ENCODE measurements around the gene ENTPD8. TPM values are rescaled to one million over a fixed set of nuclear protein-coding genes. Genes with fewer than 3 reads are reported as not detected.

Gene ENTPD8
- total and polyA plus RNA-seq, 4 experiments from 2014 or later: not detected

- DNase-seq: peak in 1 of 5 donors; percentile 0
Observed at GRCh38 chr9:137444106-137444790, 3.1 kb upstream of the ENTPD8 start.

DNA sequence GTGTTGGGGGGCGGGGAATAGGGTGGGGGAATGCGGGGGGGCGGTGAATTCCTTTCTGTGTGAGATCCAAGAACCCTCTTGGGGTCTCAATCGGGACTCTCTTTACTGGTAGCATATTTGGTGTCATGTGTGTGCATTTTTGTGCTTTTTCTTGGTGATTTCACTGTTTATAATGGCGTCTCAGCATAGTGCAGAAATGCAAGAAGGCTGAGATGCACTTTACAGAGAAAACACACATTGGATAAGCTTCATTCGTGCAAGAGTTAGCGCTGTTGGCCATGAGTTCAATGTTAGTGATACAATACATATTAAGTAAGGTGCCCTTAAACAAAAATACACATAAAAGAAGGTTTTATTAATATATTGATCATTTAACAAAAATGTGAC, 771 bp upstream of the ENTPD8 start:
- Histone ChIP-seq H3K9me3 (ENCODE audit: control insufficient read depth in 1 of 2, low read length in 2 of 2) (no peaks in the 10 kb centered on the region), H3K4me1 (ENCODE audit: insufficient read depth, low read length) (peaks cover 13% of the 10 kb centered on the region), H3K27me3 (ENCODE audit: insufficient read depth, low read length) (no peaks in the 10 kb centered on the region), H3K4me3 (ENCODE audit: low read length in 2 of 2) (no peak overlapping the region), H3K36me3 (ENCODE audit: insufficient read depth, low read length) (no peaks in the 10 kb centered on the region), H3K27ac (ENCODE audit: low read depth, low read length) (no peak overlapping the region)
- Mint-ChIP-seq H3K27ac (peak overlapping the region in 1 of 7 donors; percentile 34), H3K4me3 (peak overlapping the region; percentile 22 to 80 (median 73)), H3K36me3 (no peaks in the 10 kb centered on the region), H3K27me3 (peaks cover 2 to 4% of the 10 kb centered on the region in 2 donors), H3K9me3 (peaks cover 0 to 6% (median under 1%) of the 10 kb centered on the region in 8 donors), H3K4me1 (peaks cover 5 to 16% (median 11%) of the 10 kb centered on the region in 4 donors)
- ChIA-PET CTCF (ENCODE audit: partially characterized antibody) (no interaction called here), POLR2A (ENCODE audit: partially characterized antibody) (interaction anchor here (1.0 to 1.1 kb wide), 2 partner anchors 17 to 19 kb away, joined by 3 read pairs; partner anchors contain the start of gene EXD3)
- intact Hi-C loops (cut with micrococcal nuclease): no loop called here
- DNase-seq: no peak

More at GRCh38 chr9:137444106-137444790, 3.1 kb upstream of the ENTPD8 start:
- ChIA-PET POLR2A (ENCODE audit: partially characterized antibody) (interaction anchor here (0.7 to 1.2 kb wide), 2 partner anchors 21 to 24 kb away, joined by 3 to 7 read pairs; partner anchors contain the start of genes EXD3 and NOXA1), CTCF (ENCODE audit: partially characterized antibody) (interaction anchor here (0.8 to 1.9 kb wide), 8 partner anchors 9 to 150 kb away, joined by 3 to 6 read pairs (median 4); partner anchors contain the start of genes EXD3, NOXA1 and NRARP)
- intact Hi-C loops (cut with micrococcal nuclease): no loop called here
- no peaks in the 10 kb centered on the region for H3K36me3 Mint-ChIP-seq
- no peak overlapping the region for H3K4me3 Mint-ChIP-seq
- Histone ChIP-seq H3K36me3 (ENCODE audit: insufficient read depth, low read length) (no peaks in the 10 kb centered on the region), H3K9me3 (ENCODE audit: control insufficient read depth in 1 of 2, low read length in 2 of 2) (no peaks in the 10 kb centered on the region), H3K27ac (ENCODE audit: low read depth, low read length) (no peak overlapping the region), H3K4me3 (ENCODE audit: low read length in 2 of 2) (no peak overlapping the region), H3K27me3 (ENCODE audit: insufficient read depth, low read length) (no peaks in the 10 kb centered on the region), H3K4me1 (ENCODE audit: insufficient read depth, low read length) (peaks cover 13% of the 10 kb centered on the region)
- H3K9me3 Mint-ChIP-seq: peaks cover 0 to 6% (median under 1%) of the 10 kb centered on the region in 8 donors
- H3K27me3 Mint-ChIP-seq: peaks cover 2 to 4% of the 10 kb centered on the region in 2 donors
- no peak overlapping the region for H3K27ac Mint-ChIP-seq
- H3K4me1 Mint-ChIP-seq: peaks cover 10 to 28% (median 15%) of the 10 kb centered on the region in 4 donors

GRCh38 chr9:137439158-137439714, 1.9 kb downstream of the ENTPD8 start:
- Histone ChIP-seq H3K4me3 (ENCODE audit: low read length in 2 of 2) (no peak overlapping the region), H3K9me3 (ENCODE audit: control insufficient read depth in 1 of 2, low read length in 2 of 2) (no peaks in the 10 kb centered on the region), H3K4me1 (ENCODE audit: insufficient read depth, low read length) (no peaks in the 10 kb centered on the region), H3K36me3 (ENCODE audit: insufficient read depth, low read length) (no peaks in the 10 kb centered on the region), H3K27ac (ENCODE audit: low read depth, low read length) (no peak overlapping the region), H3K27me3 (ENCODE audit: insufficient read depth, low read length) (no peaks in the 10 kb centered on the region)
- H3K9me3 Mint-ChIP-seq: peaks cover 0 to 6% (median under 1%) of the 10 kb centered on the region in 8 donors
- H3K36me3 Mint-ChIP-seq: no peaks in the 10 kb centered on the region
- H3K27ac Mint-ChIP-seq: no peak overlapping the region
- intact Hi-C loops (cut with micrococcal nuclease): no loop called here
- DNase-seq: no peak
- H3K27me3 Mint-ChIP-seq: peaks cover 2 to 4% of the 10 kb centered on the region in 2 donors
- ChIA-PET POLR2A (ENCODE audit: partially characterized antibody) (no interaction called here), CTCF (ENCODE audit: partially characterized antibody) (no interaction called here)
- no peak overlapping the region for H3K4me3 Mint-ChIP-seq
- H3K4me1 Mint-ChIP-seq: peaks cover 2 to 5% (median 4%) of the 10 kb centered on the region in 4 donors

DNA sequence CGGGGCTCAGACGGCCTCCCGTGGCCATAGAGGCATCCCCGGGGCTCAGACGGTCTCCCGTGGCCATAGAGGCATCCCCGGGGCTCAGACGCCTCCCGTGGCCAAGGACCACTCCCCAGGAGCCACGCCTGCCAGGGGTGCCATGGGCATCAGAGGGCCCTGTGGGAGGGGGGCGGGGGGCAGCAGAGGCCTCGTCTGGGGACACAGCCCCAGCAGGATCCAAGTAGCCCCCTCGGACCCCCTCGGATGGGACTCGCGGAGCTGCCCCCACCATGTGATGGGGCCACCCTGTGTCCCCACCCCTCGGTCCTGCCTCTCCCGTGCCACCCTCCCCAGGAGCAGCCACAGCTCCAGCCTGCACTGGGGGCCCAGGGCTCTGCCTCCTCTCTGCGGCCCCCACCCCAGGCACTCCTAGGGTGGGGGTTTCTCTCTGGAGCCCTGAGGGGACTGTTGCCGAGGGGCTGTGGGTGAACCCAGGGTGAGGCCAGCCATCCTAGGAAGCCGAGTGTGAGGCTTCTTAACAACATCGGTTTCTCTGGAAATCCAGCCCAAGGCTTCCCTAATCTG, 2.5 kb downstream of the ENTPD8 start:
- intact Hi-C loops (cut with micrococcal nuclease): no loop called here
- Histone ChIP-seq H3K27me3 (ENCODE audit: insufficient read depth, low read length) (no peaks in the 10 kb centered on the region), H3K4me1 (ENCODE audit: insufficient read depth, low read length) (no peaks in the 10 kb centered on the region), H3K27ac (ENCODE audit: low read depth, low read length) (no peak overlapping the region), H3K4me3 (ENCODE audit: low read length in 2 of 2) (no peak overlapping the region), H3K36me3 (ENCODE audit: insufficient read depth, low read length) (no peaks in the 10 kb centered on the region), H3K9me3 (ENCODE audit: control insufficient read depth in 1 of 2, low read length in 2 of 2) (no peaks in the 10 kb centered on the region)
- Mint-ChIP-seq H3K4me3 (no peak overlapping the region), H3K27ac (no peak overlapping the region), H3K4me1 (peaks cover 2 to 5% (median 4%) of the 10 kb centered on the region in 4 donors), H3K27me3 (peaks cover 2 to 4% of the 10 kb centered on the region in 2 donors), H3K36me3 (no peaks in the 10 kb centered on the region), H3K9me3 (peaks cover 0 to 6% (median under 1%) of the 10 kb centered on the region in 8 donors)
- ChIA-PET POLR2A (ENCODE audit: partially characterized antibody) (no interaction called here), CTCF (ENCODE audit: partially characterized antibody) (no interaction called here)
- DNase-seq: no peak

GRCh38 chr9:137437691-137438590, 3.2 kb downstream of the ENTPD8 start:
- ChIA-PET POLR2A (ENCODE audit: partially characterized antibody) (no interaction called here), CTCF (ENCODE audit: partially characterized antibody) (no interaction called here)
- no peak overlapping the region for H3K4me3 ChIP-seq (ENCODE audit: low read length in 2 of 2)
- H3K36me3 Mint-ChIP-seq: no peaks in the 10 kb centered on the region
- H3K4me1 Mint-ChIP-seq: peaks cover 2 to 5% (median 4%) of the 10 kb centered on the region in 4 donors
- H3K9me3 ChIP-seq (ENCODE audit: control insufficient read depth in 1 of 2, low read length in 2 of 2): no peaks in the 10 kb centered on the region
- no peak for DNase-seq
- H3K27ac Mint-ChIP-seq: no peak overlapping the region
- no peak overlapping the region for H3K27ac ChIP-seq (ENCODE audit: low read depth, low read length)
- no peaks in the 10 kb centered on the region for H3K36me3 ChIP-seq (ENCODE audit: insufficient read depth, low read length)
- H3K27me3 ChIP-seq (ENCODE audit: insufficient read depth, low read length): no peaks in the 10 kb centered on the region
- H3K4me1 ChIP-seq (ENCODE audit: insufficient read depth, low read length): no peaks in the 10 kb centered on the region
- H3K9me3 Mint-ChIP-seq: peaks cover 0 to 6% (median under 1%) of the 10 kb centered on the region in 8 donors
- intact Hi-C loops (cut with micrococcal nuclease): no loop called here
- no peak overlapping the region for H3K4me3 Mint-ChIP-seq
- peaks cover 2% of the 10 kb centered on the region in 2 donors for H3K27me3 Mint-ChIP-seq

DNA sequence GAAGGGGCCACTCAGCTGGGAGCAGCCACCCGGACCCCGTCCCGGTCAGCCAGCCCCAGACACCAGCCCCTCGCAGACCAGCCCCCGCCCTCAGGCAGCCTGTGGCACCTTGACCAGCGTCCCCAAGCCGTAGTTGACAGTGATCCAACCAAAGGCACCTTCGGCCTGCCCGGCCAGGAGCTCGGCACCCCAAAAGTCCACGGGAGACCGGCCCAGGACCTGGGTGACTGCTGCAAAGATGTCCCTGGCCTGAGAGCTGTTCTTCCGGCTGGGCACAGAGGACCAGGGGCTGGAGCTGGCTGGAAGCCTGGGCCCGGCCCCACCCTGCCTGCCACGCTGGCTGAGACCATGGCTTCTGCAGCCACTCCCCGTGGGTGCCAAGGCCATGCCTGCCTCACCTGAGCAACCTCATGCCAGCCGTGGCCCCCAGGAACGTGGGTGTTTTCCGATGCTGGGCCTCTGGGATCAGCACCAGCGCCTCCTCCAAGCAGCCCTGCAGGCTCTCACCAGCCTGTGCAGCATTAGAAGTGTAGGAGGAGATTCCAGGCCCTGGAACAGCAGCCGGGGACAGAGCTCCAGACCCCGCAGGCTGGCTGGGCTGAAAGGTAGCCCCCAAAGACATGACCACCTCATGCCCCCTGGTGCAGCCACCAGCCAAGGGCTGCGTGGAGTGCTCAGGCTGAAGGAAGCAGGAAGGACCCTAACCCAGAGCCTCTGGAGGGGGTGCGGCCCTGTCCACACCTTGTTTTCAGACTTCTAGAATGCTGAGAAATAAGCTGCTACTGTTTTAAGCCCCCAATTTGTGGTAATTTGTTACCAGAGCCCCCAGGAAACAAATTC, 4.2 kb downstream of the ENTPD8 start:
- no peaks in the 10 kb centered on the region for H3K4me1 ChIP-seq (ENCODE audit: insufficient read depth, low read length)
- peaks cover 1 to 2% of the 10 kb centered on the region in 2 donors for H3K27me3 Mint-ChIP-seq
- no peak overlapping the region for H3K27ac Mint-ChIP-seq
- H3K4me3 Mint-ChIP-seq: no peak overlapping the region
- peaks cover 2 to 3% (median 3%) of the 10 kb centered on the region in 4 donors for H3K4me1 Mint-ChIP-seq
- H3K27me3 ChIP-seq (ENCODE audit: insufficient read depth, low read length): no peaks in the 10 kb centered on the region
- ChIA-PET POLR2A (ENCODE audit: partially characterized antibody) (no interaction called here), CTCF (ENCODE audit: partially characterized antibody) (no interaction called here)
- intact Hi-C loops (cut with micrococcal nuclease): no loop called here
- DNase-seq: no peak
- H3K9me3 Mint-ChIP-seq: peaks cover 0 to 3% (median under 1%) of the 10 kb centered on the region in 8 donors
- H3K27ac ChIP-seq (ENCODE audit: low read depth, low read length): no peak overlapping the region
- H3K9me3 ChIP-seq (ENCODE audit: control insufficient read depth in 1 of 2, low read length in 2 of 2): no peaks in the 10 kb centered on the region
- H3K4me3 ChIP-seq (ENCODE audit: low read length in 2 of 2): no peak overlapping the region
- no peaks in the 10 kb centered on the region for H3K36me3 ChIP-seq (ENCODE audit: insufficient read depth, low read length)
- H3K36me3 Mint-ChIP-seq: no peaks in the 10 kb centered on the region

Measured in CD4-positive, alpha-beta memory T cell (primary cell).